ENCODE measurements around the gene CHST14.

CHST14 gene

DNA sequence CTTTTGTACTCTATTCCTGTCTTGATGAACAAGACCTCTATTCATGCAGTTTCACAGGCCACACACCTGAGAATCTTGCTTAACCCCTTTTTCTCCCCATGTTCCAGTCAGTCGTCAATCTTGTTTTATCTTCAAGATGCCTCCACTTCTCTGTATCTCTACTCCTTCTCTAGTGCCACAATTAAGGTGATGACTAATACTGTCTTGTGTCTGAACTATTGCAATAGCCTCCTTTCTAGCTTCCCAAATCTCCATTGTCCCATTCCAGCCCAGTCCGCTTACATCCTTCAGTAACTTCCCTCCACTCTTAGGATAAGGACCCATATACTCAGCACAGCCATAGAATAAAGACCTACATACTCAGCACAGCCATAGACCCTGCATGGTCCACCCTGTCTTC is 24.7 kb downstream of the CHST14 start:
- DNase-seq = no peak

DNA sequence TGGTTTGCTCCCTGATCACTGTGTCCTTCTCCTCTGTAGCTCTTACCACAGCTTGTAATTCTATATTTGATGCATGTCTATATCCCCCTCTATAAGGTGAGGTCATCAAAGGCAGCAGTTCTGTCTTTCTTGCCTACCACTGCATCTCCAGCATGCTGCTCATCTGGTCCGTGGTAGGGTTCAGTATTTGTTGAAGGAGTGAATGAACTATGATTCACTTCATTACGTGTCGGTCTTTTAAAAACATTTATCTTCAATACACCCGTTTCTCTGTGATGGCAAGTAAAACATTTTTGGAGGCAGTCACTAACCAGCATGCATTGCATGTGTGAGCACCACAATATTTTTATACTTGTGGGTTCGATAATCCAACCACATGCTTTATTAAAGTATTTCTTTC is 27.6 kb downstream of the CHST14 start:
- DNase-seq = no peak

DNA sequence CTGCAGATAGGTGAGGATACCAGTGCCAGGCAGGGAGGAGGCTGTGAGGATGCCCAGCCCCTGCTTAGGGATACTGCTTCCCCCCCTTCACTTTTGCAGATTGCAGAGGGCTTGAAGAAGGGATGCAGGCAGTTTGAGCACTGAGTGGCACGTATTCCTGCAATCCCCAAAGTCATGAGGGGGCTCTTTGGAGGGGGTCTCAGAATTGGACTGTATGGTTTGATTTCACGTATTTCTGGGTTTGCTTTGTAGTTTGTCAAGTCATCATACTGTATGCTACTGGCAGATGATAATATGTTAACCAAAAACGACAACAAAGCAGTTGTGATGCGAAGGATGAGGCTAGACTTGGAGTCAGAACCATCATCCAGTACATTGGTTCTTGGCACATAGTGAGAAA is 28.1 kb downstream of the CHST14 start:
- DNase-seq = no peak

DNA sequence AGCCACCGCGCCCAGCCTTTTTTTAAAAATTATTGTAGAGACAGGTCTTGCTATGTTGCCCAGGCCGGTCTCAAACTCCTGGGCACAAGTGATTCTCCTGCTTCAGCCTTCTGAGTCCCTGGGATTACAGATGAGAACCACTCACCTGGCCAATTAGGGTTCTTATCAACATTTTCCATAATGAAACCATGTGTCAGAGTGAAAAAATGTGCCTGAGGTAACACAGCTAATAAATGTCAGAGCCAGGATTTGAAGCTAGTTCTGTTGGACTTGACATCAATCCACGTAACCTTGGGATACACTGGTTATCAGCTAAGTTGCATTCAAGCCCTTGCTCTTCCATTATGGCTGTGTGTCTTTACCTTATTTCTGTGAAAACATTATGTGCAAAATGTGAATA is 29.1 kb downstream of the CHST14 start:
- no peak for DNase-seq

DNA sequence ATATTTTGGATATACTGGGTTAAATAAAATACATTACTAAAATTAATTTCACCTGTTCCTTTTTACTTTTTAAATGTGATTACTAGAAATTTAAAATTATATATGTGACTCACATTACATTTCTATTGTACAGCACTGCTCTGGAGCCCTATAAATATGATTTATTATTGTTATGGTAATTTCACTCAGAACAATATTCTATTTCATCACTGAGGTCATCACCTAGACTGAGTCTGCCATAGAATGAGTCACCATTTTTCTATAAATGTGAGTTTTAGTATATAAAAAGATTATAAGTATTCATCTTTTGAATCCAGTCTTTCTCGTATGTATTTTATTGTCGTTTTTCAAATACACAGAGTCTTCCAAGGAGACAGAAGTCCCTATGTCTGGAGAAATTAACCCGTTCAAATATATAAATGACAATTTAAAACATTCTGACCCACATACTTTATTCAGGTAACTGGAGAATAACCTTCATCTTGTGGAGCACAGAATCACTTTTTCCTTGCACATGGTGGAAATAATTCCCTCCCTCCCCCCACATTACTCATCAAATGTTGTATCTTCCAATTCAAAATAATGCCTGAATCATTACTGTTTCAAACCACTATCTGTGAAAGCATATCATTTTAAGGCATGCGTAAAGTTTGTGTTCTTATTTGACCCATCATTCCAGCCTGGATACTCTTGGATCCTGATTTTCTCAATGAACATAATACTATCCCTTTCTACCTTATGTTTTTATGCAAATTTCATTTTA is 30.0 kb downstream of the CHST14 start:
- DNase-seq = no peak

DNA sequence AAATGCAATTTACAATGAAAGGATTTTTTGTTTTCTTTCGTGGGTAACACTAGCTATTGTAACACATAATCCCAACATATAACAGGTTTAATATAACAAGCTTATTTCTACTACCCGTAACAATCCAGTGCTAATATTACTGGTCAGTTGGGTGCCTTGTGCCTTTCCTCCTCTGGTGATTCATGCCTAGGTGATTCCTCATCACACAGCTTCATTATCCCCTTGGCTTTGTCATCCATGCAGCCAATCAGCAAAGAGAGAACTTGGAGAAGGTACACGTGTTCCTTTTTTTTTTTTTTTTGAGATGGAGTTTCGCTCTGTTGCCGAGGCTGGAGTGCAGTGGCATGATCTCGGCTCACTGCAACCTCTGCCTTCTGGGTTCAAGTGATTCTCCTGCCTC is 30.7 kb downstream of the CHST14 start:
- DNase-seq = no peak

DNA sequence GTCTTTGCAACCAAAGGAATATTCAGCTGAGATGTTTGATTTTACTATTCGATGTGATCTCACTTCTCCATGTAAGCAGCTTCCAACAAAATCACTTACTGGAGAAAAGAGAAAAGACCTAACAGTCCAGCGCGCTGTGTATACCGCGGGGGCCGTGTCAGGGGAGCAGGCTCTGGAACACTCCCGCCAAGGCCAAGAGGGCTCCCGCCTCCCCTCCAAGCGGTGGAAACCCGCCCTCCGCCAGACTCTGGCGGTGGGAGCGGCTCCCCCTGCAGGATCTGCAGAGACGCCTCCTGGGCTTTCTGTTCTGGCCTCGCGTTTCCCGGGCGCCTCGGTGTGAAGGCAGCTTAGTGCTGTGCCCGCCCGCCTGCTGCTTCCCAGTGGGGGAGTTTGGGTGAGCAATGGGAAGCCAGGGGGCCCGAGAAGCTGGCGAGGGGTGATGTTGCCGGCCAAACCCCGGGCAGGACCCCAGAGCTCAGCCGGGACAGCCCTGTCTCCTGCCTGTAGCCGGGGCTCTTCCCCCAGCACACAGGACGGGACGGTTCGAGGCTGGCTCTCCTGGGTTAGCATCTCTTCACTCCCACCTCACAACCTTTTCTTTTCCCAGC is 36.3 kb downstream of the CHST14 start:
- peak; percentile 78 for DNase-seq

DNA sequence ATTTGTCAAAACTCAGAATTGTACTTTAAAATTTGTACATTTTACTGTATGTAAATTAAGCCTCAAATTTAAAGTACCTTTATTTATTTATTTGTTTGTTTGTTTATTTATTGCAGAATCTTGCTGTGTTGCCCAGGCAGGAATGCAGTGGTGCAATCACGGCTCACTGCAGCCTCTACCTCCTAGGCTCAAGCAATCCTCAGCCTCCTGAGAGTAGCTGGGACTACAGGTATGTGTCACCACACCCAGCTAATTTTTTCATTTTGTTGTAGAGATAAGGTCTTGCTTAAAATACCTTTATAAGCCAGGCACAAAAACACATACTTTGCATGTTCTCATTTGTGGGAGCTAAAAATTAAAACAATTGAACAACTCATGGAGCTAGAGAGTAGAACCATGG is 37.4 kb downstream of the CHST14 start:
- DNase-seq = no peak

DNA sequence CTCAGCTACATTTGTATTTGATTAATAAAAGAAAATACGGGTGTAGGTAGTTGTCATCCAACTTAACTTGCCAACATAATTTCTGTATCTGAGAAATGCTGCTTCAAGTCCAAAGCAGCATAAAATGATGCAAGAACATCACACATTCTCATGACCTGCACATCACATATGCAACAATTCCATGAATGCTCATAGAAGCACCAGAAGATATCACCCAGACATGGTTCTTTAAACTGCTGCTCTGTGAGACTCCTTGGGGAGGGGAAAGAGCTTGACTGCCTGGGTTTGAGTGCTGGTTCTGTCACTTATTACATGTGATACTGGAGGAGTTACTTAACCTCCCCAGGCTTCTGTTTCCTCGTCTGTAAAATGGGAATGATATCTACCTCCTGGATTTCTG is 39.4 kb downstream of the CHST14 start:
- DNase-seq = no peak

DNA sequence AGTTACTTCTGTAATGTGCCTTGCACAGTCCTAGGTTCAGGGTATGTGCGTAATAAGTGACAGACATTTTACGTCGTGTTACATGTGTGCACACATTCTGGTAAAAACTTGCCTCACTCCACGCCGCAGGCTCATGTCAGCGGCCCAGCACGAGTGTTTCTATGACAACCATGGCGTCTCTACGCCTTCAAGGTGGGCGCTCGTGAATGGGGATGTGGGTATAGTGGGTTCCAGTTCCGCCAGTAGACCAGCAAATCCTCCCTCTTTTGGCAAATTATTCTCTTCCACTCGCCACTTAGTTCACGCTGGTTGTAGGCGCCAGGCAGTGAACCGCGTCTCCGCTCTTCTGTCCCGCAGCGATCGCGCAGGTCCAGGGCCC is 40.3 kb downstream of the CHST14 start:
- DNase-seq = no peak

DNA sequence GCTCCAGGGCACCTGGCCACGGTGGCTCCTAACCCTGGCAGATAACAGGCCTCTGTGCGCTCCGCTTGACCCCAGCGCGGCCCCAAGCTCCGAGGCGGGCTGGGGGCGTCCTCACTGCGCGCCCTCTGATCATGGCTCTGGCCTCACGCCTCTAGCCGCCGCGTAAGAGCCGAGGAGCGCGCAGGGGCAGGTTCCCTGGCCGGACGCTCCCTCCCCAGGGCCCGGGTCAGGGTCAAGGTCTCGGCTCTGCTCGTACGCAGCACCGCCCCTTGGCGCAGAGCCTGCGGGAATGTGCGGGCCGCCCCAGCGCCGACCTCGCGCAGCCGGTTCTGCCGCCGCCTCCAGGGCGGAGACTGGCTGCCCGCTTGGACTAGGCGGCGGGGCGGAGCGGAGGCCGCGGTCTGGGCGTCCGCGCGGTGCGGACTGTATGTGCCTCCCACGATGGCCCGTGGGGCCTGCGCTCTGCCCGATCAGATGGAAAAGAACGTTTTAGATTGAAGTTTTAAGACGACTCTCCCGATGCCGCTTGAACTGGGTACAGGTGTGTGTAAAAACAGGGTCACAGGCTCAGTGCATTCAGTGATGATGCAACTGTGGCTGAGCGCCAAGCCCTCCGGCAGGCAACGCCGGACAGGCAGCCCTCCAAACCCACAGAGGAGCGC is 40.8 kb downstream of the CHST14 start:
- peak; percentile 62 for DNase-seq

DNA sequence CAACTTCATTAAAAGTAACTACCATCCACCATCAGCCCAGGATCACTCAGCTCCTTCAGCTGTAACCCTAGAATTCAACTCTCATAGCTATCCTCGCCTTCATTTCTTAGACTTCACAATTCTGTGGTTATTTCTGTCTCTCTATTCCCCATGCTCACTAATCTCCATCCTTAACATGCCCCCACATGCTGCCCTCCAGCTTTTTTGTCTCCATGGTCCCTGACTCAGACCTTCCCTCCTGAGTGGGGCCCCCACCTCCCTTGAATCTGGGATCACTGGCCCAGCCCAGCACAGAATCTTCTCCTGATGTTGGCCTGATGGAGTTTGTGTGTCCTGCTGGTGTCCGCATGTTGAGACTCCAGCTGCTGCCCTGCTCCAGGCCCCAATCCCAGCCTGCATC is 41.7 kb downstream of the CHST14 start:
- DNase-seq = no peak

DNA sequence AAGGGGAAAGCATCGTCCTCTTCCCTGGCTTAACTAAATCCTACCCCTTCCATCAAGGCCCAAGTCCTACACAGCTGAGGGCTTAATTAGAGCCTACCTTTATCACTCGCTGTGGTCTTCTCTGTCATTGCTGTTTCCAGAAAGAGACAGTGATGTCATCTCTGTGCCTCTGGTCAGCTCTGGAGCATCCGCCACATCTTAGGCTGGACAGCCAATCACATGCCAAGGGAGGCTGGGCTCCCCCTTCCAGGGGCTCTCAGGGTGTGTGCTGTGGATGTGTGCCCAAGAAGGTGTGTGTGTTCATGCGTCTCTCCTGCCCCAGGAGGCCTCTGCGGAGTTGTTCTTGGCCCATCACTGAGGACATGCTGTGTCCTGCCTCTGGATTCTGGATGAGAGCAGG is 42.8 kb downstream of the CHST14 start:
- no peak for DNase-seq

DNA sequence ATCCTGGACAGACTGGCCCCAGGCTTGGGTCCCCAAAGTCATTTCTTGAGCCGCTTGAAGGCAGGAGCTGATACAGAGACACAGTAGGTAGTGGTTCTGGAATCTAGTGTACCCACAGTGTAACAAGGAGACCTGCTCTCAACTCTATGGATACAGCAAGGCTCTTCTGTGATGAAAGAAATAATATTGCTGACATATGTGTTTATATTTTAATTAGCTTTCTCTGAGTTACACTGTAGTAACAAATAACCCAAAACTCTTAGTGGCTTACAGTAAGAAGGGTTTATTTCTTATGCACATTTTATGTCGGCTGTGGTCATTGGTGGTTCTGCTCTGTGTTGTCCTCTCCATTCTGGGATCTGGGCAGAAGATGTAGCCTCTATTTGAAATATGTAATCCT is 45.5 kb downstream of the CHST14 start:
- no peak for DNase-seq
